Activated B cell treated with CpG ODN at 0.5 μM for 24 hours (primary cell): Measurements from ENCODE around the gene ADAM22. TPM values are rescaled to one million over a fixed set of nuclear protein-coding genes. Genes with fewer than 3 reads are reported as not detected.

Experiments used
- ATAC-seq: fragments of 200-7000 bp; cut with Tn5 transposase; one replicate; pipeline ENCODE4 v1.10.0; 2021; ENCODE audit warnings: low read depth, mild to moderate bottlenecking, moderate library complexity
- CTCF ChIA-PET: fragments of 350-600 bp; sonication (Branson Sonifier 250); formaldehyde crosslinking; loops from one replicate; lab custom pipeline; 2021; ENCODE audit warnings: antibody characterized with exemption; lab: Charles Lee
- POLR2A ChIA-PET: fragments of 350-600 bp; sonication (Branson Sonifier 250); formaldehyde crosslinking; loops from one replicate; lab custom pipeline; 2021; ENCODE audit warnings: antibody characterized with exemption; lab: Charles Lee
- DNase-seq: peaks from one replicate; pipeline ENCODE4 v3.0.0; 2022
- H3K27ac Mint-ChIP-seq: one replicate; pipeline ENCODE4 v1.8.0; 2020; ENCODE audit warnings: mixed read lengths
- H3K27me3 Mint-ChIP-seq: one replicate; pipeline ENCODE4 v1.8.0; 2021; ENCODE audit warnings: mixed read lengths
- H3K36me3 Mint-ChIP-seq: one replicate; pipeline ENCODE4 v1.8.0; 2021; ENCODE audit warnings: low read depth, mixed read lengths
- H3K4me1 Mint-ChIP-seq: one replicate; pipeline ENCODE4 v1.8.0; 2021; ENCODE audit warnings: mixed read lengths
- H3K4me3 Mint-ChIP-seq: one replicate; pipeline ENCODE4 v1.8.0; 2020; ENCODE audit warnings: mild to moderate bottlenecking, mixed read lengths
- H3K9me3 Mint-ChIP-seq: one replicate; pipeline ENCODE4 v1.8.0; 2020; ENCODE audit warnings: mixed read lengths
- intact Hi-C: fragments of 100-400 bp; cut with micrococcal nuclease; formaldehyde crosslinking; loops from one replicate; pipeline ENCODE4 v1.15.1; 2024
- total RNA-seq: library from RNA; stranded (reverse); gene quantifications from 2 replicates; pipeline ENCODE4 v1.2.3, GENCODE V29; 2022
- TF ChIP-seq, protein P1 (sequence below): fragments of 200-600 bp; IDR thresholded peaks from one replicate; pipeline ENCODE4 v1.8.0; 2022; ENCODE audit warnings: antibody characterized with exemption, mild to moderate bottlenecking

Gene ADAM22
- total RNA-seq, 1 donor from 2014 or later, result 0.71 TPM

DNA sequence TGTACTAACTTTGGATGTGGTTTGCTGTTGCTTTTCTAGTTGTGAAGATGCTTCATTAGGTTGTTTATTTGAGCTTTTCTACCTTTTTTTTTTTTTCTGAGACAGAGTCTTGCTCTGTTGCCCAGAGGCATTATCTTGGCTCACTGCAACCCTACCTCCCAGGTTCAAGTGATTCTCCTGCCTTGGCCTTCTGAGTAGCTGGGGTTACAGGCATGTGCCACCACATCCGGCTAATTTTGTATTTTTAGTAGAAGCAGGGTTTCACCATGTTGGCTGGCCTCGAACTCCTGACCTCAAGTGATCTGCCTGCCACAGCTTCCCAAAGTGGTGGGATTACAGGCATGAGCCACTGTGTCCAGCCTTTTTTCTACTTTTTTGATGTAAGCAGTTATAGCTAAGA lies 93.7 kb downstream of the ADAM22 start:
- ChIA-PET CTCF (no interaction called here), POLR2A (no interaction called here)
- Mint-ChIP-seq H3K27ac (no peak overlapping the region), H3K4me3 (no peak overlapping the region), H3K36me3 (no peaks in the 10 kb centered on the region), H3K27me3 (no peaks in the 10 kb centered on the region), H3K9me3 (peaks cover 30% of the 10 kb centered on the region), H3K4me1 (no peaks in the 10 kb centered on the region)
- no peak for DNase-seq
- intact Hi-C loops, result no loop called here
- TF ChIP-seq, protein P1, sequence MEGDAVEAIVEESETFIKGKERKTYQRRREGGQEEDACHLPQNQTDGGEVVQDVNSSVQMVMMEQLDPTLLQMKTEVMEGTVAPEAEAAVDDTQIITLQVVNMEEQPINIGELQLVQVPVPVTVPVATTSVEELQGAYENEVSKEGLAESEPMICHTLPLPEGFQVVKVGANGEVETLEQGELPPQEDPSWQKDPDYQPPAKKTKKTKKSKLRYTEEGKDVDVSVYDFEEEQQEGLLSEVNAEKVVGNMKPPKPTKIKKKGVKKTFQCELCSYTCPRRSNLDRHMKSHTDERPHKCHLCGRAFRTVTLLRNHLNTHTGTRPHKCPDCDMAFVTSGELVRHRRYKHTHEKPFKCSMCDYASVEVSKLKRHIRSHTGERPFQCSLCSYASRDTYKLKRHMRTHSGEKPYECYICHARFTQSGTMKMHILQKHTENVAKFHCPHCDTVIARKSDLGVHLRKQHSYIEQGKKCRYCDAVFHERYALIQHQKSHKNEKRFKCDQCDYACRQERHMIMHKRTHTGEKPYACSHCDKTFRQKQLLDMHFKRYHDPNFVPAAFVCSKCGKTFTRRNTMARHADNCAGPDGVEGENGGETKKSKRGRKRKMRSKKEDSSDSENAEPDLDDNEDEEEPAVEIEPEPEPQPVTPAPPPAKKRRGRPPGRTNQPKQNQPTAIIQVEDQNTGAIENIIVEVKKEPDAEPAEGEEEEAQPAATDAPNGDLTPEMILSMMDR, result no peak
- ATAC-seq, result no peak

DNA sequence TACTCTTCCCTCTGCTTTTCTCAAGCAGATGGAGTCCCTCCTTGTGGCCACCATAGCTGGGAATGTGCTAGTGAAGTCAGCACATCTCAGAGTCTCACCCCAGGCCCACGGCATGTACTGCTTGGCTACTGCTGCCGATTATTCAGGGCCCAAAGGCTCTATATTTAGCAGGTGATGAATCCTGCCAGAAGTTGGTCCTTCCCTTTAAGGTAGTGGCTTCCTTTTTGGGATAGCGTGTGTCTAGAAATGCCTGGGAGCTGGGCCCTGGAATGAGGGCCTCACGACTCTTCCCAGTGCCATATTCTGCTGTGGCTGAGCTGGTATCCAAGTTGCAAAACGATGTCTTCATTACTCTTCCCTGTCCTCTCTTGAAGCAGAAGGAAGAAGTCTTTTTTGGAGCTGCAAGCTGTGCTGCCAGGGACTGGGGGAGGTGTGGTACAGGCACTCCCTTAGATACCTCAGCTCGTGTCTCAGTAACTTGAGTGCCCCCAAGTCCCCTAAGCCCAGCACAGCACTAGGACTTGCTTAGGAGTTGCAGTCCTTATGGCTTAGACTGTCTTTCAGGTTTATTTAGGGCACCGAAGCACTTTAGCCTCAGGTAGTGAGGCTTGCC lies 100.1 kb downstream of the ADAM22 start:
- DNase-seq, result no peak
- Mint-ChIP-seq H3K27me3 (no peaks in the 10 kb centered on the region), H3K4me1 (no peaks in the 10 kb centered on the region), H3K27ac (no peak overlapping the region), H3K36me3 (no peaks in the 10 kb centered on the region), H3K9me3 (peaks cover 23% of the 10 kb centered on the region), H3K4me3 (no peak overlapping the region)
- ChIA-PET POLR2A (no interaction called here), CTCF (no interaction called here)
- ATAC-seq, result no peak
- intact Hi-C loops, result no loop called here
- TF ChIP-seq, protein P1, result no peak

DNA sequence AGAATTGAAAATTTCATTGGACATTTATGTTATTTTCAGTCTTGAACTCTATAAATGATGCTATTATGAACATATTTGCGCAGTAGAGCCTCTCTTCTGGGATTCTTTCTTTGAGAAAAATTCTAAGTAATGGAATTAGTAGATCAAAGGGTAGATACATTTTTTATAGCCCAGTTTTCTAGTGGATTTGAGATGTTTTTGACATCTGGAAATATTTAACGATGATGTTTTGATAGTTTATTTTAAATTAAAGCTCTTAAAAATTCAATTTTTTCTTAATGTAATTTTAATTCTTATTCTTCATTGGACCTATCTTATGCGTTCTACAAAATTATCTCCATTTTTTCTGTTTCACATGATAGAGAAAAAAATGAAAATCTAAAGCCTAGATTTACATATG lies 103.0 kb downstream of the ADAM22 start:
- ChIA-PET POLR2A (no interaction called here), CTCF (no interaction called here)
- TF ChIP-seq, protein P1, result no peak
- DNase-seq, result no peak
- Mint-ChIP-seq H3K4me3 (no peak overlapping the region), H3K4me1 (peaks cover 1% of the 10 kb centered on the region), H3K36me3 (no peaks in the 10 kb centered on the region), H3K27ac (no peak overlapping the region), H3K9me3 (peaks cover 8% of the 10 kb centered on the region), H3K27me3 (no peaks in the 10 kb centered on the region)
- ATAC-seq, result no peak
- intact Hi-C loops, result no loop called here

DNA sequence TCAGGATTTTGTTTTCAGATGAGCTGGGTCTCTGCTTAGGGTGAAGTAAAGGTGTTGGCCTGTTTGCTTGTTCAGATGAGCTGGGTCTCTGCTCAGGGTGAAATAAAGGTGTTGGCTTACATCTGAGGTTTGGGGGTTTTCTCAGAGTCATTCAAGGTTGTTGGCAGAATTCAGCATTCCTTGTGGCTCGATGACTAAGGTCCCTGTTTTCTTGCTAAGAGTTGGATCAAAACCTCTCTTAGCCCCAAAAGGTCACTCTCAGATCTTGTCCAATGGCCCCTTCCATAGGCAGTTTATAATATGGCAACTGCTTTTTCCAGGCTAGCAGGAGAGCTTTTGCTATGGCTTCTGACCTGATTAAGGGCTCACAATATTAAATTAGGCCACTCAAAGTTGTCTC lies 106.6 kb downstream of the ADAM22 start:
- no peak for ATAC-seq
- H3K27ac Mint-ChIP-seq, result no peak overlapping the region

DNA sequence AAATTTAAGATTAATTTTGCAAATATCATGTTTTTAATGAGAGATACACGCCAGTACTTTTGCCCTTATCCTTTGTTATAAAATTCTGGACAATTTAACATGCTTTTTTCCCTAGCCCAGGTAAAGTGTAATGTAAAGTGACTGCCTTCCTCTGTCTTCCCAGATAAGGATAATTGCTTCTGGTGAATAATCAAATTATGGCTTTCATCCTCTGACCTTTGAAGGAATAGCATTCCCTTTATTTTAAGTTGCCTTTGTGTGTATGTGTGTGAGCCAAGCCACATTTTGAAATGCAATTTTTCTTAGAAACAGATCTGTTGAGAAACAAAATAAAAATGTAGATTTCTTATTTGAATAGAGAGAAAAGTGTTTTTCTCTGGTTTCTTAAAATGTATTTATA lies 107.5 kb downstream of the ADAM22 start:
- TF ChIP-seq, protein P1, result no peak
- no peaks in the 10 kb centered on the region for H3K9me3 Mint-ChIP-seq
- ATAC-seq (no peak), DNase-seq (no peak)
- CTCF ChIA-PET, result no interaction called here
- H3K4me3 Mint-ChIP-seq, result no peak overlapping the region
- H3K27me3 Mint-ChIP-seq, result no peaks in the 10 kb centered on the region
- POLR2A ChIA-PET, result no interaction called here
- H3K27ac Mint-ChIP-seq, result no peak overlapping the region
- peaks cover 8% of the 10 kb centered on the region for H3K4me1 Mint-ChIP-seq
- intact Hi-C loops, result no loop called here
- H3K36me3 Mint-ChIP-seq, result no peaks in the 10 kb centered on the region

More for the DNA sequence above, 106.6 kb downstream of the ADAM22 start:
- H3K9me3 Mint-ChIP-seq, result no peaks in the 10 kb centered on the region
- no peak for DNase-seq
- TF ChIP-seq, protein P1, result no peak
- POLR2A ChIA-PET, result no interaction called here
- H3K36me3 Mint-ChIP-seq, result no peaks in the 10 kb centered on the region
- no peak overlapping the region for H3K4me3 Mint-ChIP-seq
- H3K27me3 Mint-ChIP-seq, result no peaks in the 10 kb centered on the region
- H3K4me1 Mint-ChIP-seq, result peaks cover 5% of the 10 kb centered on the region
- CTCF ChIA-PET, result no interaction called here
- intact Hi-C loops, result no loop called here
